ENCODE results near the gene BLVRB.
A peak's percentile ranks its signal among the peaks of the same experiment; 100 is the strongest.

DNA sequence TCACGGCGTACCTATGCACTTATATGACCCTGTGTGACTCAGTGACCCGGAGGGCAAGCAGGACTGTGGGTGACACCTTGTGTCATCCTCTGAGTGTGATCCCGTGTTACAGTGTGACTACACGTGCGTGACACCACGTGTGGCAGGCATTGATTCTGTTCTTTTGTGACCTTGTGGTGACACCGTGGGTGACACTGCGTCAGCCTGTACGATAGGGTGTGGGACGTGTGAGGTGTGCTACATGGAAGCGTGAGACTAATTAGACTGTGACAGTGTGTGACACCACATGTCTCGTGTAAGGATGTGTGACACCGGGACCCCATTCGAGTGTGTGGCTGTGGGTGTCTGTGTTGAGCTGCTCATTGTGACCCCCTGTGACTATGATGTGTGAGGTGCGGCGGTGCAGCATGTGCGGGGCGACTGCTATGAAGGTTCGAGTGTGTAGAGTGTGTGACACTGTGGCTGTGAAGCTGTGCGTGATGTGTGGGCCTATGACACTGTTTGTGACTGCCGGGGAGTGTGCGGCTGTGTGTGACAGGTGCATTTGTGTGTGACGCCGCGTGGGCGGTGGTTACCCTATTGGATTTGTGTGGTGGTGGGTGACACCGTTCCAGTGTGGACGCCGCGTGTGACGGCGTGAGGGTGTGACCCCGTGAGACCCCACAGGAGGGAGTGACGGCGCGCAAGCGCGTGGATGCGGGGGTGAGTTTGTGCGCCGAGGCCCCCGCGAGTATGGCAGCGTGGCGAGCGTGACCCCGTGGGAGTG, 857 bp upstream of the BLVRB start:
- TF ChIP-seq, protein P1, sequence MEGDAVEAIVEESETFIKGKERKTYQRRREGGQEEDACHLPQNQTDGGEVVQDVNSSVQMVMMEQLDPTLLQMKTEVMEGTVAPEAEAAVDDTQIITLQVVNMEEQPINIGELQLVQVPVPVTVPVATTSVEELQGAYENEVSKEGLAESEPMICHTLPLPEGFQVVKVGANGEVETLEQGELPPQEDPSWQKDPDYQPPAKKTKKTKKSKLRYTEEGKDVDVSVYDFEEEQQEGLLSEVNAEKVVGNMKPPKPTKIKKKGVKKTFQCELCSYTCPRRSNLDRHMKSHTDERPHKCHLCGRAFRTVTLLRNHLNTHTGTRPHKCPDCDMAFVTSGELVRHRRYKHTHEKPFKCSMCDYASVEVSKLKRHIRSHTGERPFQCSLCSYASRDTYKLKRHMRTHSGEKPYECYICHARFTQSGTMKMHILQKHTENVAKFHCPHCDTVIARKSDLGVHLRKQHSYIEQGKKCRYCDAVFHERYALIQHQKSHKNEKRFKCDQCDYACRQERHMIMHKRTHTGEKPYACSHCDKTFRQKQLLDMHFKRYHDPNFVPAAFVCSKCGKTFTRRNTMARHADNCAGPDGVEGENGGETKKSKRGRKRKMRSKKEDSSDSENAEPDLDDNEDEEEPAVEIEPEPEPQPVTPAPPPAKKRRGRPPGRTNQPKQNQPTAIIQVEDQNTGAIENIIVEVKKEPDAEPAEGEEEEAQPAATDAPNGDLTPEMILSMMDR (IDR thresholded peaks at IDR 0.05; ENCODE audit: control extremely low read depth in 1 of 3, insufficient read depth in 1 of 3, low read depth in 1 of 3, low read length in 3 of 3), result no peak
- TF ChIP-seq FOSL1 (IDR thresholded peaks at IDR 0.05; ENCODE audit: insufficient read depth, low read depth, low read length) (no peak), PHF8 (conservative IDR thresholded peaks at IDR 0.05; ENCODE audit: low read depth, low read length) (no peak), POLR2A (IDR thresholded peaks at IDR 0.05; ENCODE audit: control extremely low read depth in 1 of 2, low read depth in 2 of 2, low read length in 2 of 2) (no peak), TEAD4 (IDR thresholded peaks at IDR 0.05; ENCODE audit: low read depth, low read length) (no peak), RBBP5 (IDR thresholded peaks at IDR 0.05; ENCODE audit: borderline replicate concordance, low read depth, low read length) (no peak), SUZ12 (IDR thresholded peaks at IDR 0.05; ENCODE audit: low read length) (peak; percentile 77; the same call in 1 of the 2 replicates), MAFK (IDR thresholded peaks at IDR 0.05; ENCODE audit: low read depth, low read length) (no peak), RAD21 (IDR thresholded peaks at IDR 0.05 in 1 of 2, conservative IDR thresholded peaks at IDR 0.05 in 1 of 2; ENCODE audit: low read depth in 2 of 2, low read length in 2 of 2) (no peak)
- TF ChIP-seq, protein P2, sequence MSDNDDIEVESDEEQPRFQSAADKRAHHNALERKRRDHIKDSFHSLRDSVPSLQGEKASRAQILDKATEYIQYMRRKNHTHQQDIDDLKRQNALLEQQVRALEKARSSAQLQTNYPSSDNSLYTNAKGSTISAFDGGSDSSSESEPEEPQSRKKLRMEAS (IDR thresholded peaks at IDR 0.05), result no peak; the same call in none of the 2 replicates

Measured in H1 (cell line).